Transverse colon (tissue), 4 donors: ENCODE results near the gene SOCS1. TPM values are rescaled to one million over a fixed set of nuclear protein-coding genes. Genes with fewer than 3 reads are reported as not detected.

Source experiments
- DNase-seq: peaks from one replicate; pipeline ENCODE4 v3.0.0-alpha.2; 2019
- H3K27ac ChIP-seq, 4 donors: fragments of 200-600 bp; sonication (generic); 2 replicates each; pipeline ENCODE4 v1.5.1; 2016 to 2018; ENCODE audit warnings: inconsistent platforms in 4 of 4
- H3K27me3 ChIP-seq: fragments of 200-600 bp; sonication (generic); 2 replicates; pipeline ENCODE4 v1.5.1; 2017; ENCODE audit warnings: inconsistent platforms
- H3K36me3 ChIP-seq, 4 donors: fragments of 200-600 bp; sonication (generic); 2 replicates each; pipeline ENCODE4 v1.5.1; 2017 to 2019; ENCODE audit warnings: inconsistent platforms in 4 of 4
- H3K4me1 ChIP-seq, 4 donors: fragments of 200-600 bp; sonication (generic); 2 replicates each; pipeline ENCODE4 v1.5.1; 2017 to 2020; ENCODE audit warnings: inconsistent platforms in 4 of 4
- H3K4me3 ChIP-seq, 4 donors: fragments of 200-600 bp; sonication (generic); 1 replicate in 1 of 4; 2 replicates in 3 of 4; pipeline versions ENCODE4 v1.5.1 to v1.6.1; 2017 to 2019; ENCODE audit warnings: inconsistent platforms in 4 of 4
- H3K9me3 ChIP-seq, 2 donors: fragments of 200-600 bp; sonication (generic); 2 replicates each; pipeline ENCODE4 v1.5.1; 2017 to 2019; ENCODE audit warnings: inconsistent platforms in 2 of 2
- CTCF ChIP-seq, 5 experiments: fragments of 200-600 bp in 3 of 5; fragments of 450-650 bp in 2 of 5; sonication (generic) in 3 of 5; IDR thresholded peaks; 1 replicate in 2 of 5; 2 replicates in 3 of 5; pipeline ENCODE4 v1.5.1; 2016 to 2017; ENCODE audit warnings: antibody characterized with exemption in 5 of 5, inconsistent platforms in 3 of 5, mild to moderate bottlenecking in 2 of 5, moderate library complexity in 1 of 5
- EP300 ChIP-seq: sonication (generic); formaldehyde crosslinking; IDR thresholded peaks from one replicate; pipeline ENCODE4 v1.6.1; 2017; ENCODE audit warnings: antibody characterized with exemption, low read depth
- POLR2A ChIP-seq: fragments of 450-650 bp; IDR thresholded peaks from one replicate; pipeline ENCODE4 v1.6.1; 2016; ENCODE audit warnings: antibody characterized with exemption, mild to moderate bottlenecking, moderate library complexity
- POLR2AphosphoS5 ChIP-seq, 3 donors: sonication (generic); formaldehyde crosslinking; IDR thresholded peaks; one replicate each; pipeline ENCODE4 v1.6.1; 2016; ENCODE audit warnings: antibody characterized with exemption in 3 of 3
- whole genome bisulfite sequencing, 2 donors: methylation state at CpG; one replicate each; pipeline ENCODE4 v1.1.5; 2018; ENCODE audit warnings: low coverage in 1 of 2; 5-methylcytosine and 5-hydroxymethylcytosine counted together
- in situ Hi-C, 4 donors: fragments of 200-750 bp; cut with MboI; loops; one replicate each; pipeline versions ENCODE4 v1.15.0 to v1.15.1; 2017; ENCODE audit warnings: low sequenced_read_pairs in 3 of 4, low pct_ligation_motif_present in 1 of 4, low pct_unique_long_range_greater_than_20kb in 1 of 4
- intact Hi-C: fragments of 100-400 bp; cut with DNase I; formaldehyde crosslinking; loops from one replicate; pipeline ENCODE4 v1.15.1; 2023; ENCODE audit warnings: low total_unique reads
- total RNA-seq, 4 donors: library from RNA; depleted of rRNA; stranded (reverse); fragments of >200 nt; gene quantifications; one replicate each; pipeline ENCODE4 v1.1.0, GENCODE V29; 2016

Gene SOCS1
- 10 to 100 TPM in 2 of 4 donors, 1 to 10 TPM in 2; 2.2 to 17.6 (median 10.8) TPM for total RNA-seq

DNA sequence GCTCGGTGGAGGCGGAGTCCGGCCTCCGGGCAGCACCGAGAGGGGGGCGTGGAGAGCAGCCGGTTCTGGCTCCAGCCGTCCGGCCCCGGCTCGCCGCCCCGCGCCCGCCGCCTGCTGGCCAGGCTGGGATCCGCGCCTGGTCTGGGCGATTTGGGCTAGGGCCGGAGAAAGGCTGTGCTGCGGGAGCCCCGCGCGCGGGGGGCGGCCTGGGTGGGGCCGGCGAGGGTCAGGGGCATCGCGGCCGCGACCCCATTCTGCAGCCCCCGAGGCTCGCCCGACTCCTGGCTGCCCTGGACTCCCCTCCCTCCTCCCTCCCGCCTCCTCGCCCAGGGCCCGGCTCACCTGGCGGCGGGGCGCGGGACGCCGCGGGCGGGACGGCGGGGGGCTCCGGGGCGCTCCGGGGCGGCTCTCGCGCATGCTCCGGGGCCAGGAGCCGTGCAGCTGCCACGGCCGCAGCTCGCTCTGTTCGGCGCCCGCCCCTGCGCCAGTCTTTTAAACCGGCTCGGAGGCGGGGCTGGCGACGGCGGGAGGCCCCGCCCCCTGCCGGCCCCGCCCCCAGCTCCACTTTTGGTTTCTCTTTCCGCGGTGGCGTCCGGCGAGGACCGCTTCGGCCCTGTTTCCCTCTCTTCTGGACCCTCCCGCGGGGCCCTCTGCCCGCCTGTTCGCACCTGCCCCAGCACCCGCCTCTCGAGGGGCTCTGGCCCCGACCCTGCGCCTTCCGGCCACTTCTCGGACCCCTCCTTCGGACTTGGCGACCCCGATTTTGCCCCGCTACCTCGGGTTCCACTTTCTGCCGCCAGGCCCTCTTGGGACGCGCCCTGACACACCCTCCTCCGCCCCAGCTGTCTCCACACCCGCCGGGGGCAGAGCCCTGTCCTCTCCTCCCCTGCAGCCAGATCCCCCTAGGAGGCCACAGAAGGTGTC is at the start of gene SOCS1:
Gene SOCS1, minus strand, starts transcription at position 468 of the 924 bp plus-strand sequence. CDS start 726 bp downstream, outside the sequence.
- Histone ChIP-seq H3K4me1 (peaks cover 16 to 44% (median 35%) of the 10 kb centered on the region in 4 donors), H3K36me3 (no peaks in the 10 kb centered on the region), H3K27ac (peak within 1 kb of the TSS; percentile 96 to 99 (median 98)), H3K4me3 (peak within 1 kb of the TSS; percentile 74 to 96 (median 81)), H3K9me3 (no peaks in the 10 kb centered on the region), H3K27me3 (no peaks in the 10 kb centered on the region)
- TF ChIP-seq POLR2AphosphoS5 (IDR thresholded peaks at IDR 0.05) (peak; percentile 84 to 95 (median 93)), CTCF (IDR thresholded peaks at IDR 0.05) (peak; percentile 72 to 96 (median 90)), POLR2A (peak; percentile 79), EP300 (no peak)
- WGBS, 2 donors: 0% methylated on average over 43 of the region's 100 CpGs; no CpG with 5 or more reads in 1 of the 2 donors
- intact Hi-C loops: loop anchor here (1.0 to 10.0 kb wide), 4 partner anchors 99 to 283 kb away; no protein-coding TSS in a partner anchor
- in situ Hi-C loops: loop anchor here (5.0 to 25.0 kb wide), 3 partner anchors 106 to 291 kb away; no protein-coding TSS in a partner anchor
- peak; percentile 88 for DNase-seq

DNA sequence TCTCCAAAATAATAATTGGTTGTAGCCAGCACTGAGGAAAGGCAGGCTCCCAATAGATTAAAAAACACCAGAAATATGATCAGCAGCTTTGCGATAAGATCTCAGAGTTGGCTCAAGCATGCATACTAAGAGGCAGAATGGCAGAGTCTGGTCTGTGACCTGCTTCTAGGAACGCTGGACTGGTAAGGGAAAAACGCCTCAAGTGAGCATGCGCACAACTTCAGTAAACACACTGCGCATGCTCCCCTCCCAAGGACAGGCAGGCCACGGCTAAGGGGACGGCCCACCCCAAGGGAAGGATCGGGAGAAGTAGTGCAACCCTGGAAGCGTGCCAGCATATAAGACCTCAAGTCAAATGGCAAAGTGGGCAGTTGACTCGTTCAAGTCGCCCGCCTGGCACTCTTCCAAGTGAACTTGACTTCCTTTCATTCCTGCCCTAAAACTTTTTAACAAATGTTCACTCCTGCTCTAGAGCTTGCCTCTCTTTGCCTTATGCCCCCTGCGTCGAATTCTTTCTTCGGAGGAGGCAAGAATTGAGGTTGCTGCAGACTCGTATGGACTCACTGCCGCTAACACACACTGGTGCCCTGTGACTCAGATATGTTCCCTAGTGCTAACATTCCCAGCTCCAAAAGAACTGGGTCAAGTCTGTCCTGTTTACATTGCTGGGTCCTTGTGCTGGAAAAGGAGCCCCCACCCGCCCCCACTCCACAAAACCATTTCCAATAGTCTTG is 47.6 kb upstream of the SOCS1 start:
- in situ Hi-C loops (no loop called here), intact Hi-C loops (no loop called here)
- WGBS, 2 donors: 75 to 93% methylated on average over 9 to 18 of the region's 18 CpGs
- H3K27me3 ChIP-seq: no peaks in the 10 kb centered on the region
- TF ChIP-seq POLR2AphosphoS5 (IDR thresholded peaks at IDR 0.05) (no peak), POLR2A (no peak), CTCF (IDR thresholded peaks at IDR 0.05) (no peak), EP300 (no peak)
- no peak for DNase-seq
- no peak overlapping the region for H3K4me3 ChIP-seq
- H3K9me3 ChIP-seq: no peaks in the 10 kb centered on the region
- no peaks in the 10 kb centered on the region for H3K4me1 ChIP-seq
- H3K27ac ChIP-seq: no peak overlapping the region
- H3K36me3 ChIP-seq: no peaks in the 10 kb centered on the region

DNA sequence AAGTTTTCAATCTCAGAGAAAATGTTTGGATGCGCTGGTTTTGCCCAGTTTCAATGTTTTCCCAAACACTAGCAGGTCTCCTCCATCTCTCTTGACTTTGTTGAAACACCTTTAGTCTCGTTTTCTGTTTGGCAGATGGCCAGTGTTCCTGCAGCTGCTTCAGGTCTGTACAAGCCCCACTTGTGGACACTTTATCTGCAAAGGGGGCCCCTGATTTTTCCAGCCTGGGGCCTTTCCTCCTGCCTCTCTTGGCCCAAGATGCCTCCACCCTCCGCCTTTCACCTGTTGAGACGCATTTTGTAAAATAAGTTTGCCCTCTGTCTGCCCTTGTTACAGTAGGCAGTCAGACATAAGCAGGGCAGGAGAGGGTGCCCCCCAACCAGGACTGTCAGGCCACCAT is 47.0 kb upstream of the SOCS1 start:
- H3K4me1 ChIP-seq: peaks cover 0 to 4% (median 1%) of the 10 kb centered on the region in 4 donors
- TF ChIP-seq CTCF (IDR thresholded peaks at IDR 0.05): no peak
- no peak for TF ChIP-seq POLR2A
- TF ChIP-seq EP300: no peak
- no peak for TF ChIP-seq POLR2AphosphoS5 (IDR thresholded peaks at IDR 0.05)
- H3K4me3 ChIP-seq: no peak overlapping the region
- no peaks in the 10 kb centered on the region for H3K27me3 ChIP-seq
- no peaks in the 10 kb centered on the region for H3K9me3 ChIP-seq
- intact Hi-C loops (no loop called here), in situ Hi-C loops (no loop called here)
- no peak overlapping the region for H3K27ac ChIP-seq
- H3K36me3 ChIP-seq: no peaks in the 10 kb centered on the region
- 69 to 85% methylated on average over 1 to 4 of the region's 4 CpGs for WGBS, 2 donors
- DNase-seq: no peak
